ENCODE results near the gene EXPH5. TPM values are rescaled to one million over a fixed set of nuclear protein-coding genes. Genes with fewer than 3 reads are reported as not detected.

Gene EXPH5
- total RNA-seq, 1 experiment from 2014 or later, result 18.3 TPM

- TF ChIP-seq CTCF (IDR thresholded peaks at IDR 0.05 in 2 of 3, conservative IDR thresholded peaks at IDR 0.05 in 1 of 3; ENCODE audit: borderline replicate concordance in 1 of 3, insufficient read depth in 1 of 3, low read depth in 2 of 3, low read length in 2 of 3) (no peak), SP1 (IDR thresholded peaks at IDR 0.05; ENCODE audit: low read depth) (no peak), ZBTB33 (IDR thresholded peaks at IDR 0.05; ENCODE audit: extremely low read depth, insufficient replicate concordance, low read length) (no peak), MAX (IDR thresholded peaks at IDR 0.05) (no peak), SIN3A (IDR thresholded peaks at IDR 0.05; ENCODE audit: low read depth) (no peak), EGR1 (IDR thresholded peaks at IDR 0.05; ENCODE audit: low read depth) (no peak)
Observed at GRCh38 chr11:108543316-108543964, 50.1 kb downstream of the EXPH5 start (continued).

- H3K27me3 ChIP-seq (ENCODE audit: insufficient read depth, low read length), result no peaks in the 10 kb centered on the region
- H3K36me3 ChIP-seq (ENCODE audit: control insufficient read depth in 1 of 2, insufficient read depth in 2 of 2, low read length in 2 of 2), result peaks cover 0 to 3% of the 10 kb centered on the region in 2 experiments; a peak in 2 of 4 replicates
- no peaks in the 10 kb centered on the region for H3K4me1 ChIP-seq (ENCODE audit: control insufficient read depth in 1 of 2, insufficient read depth in 2 of 2, low read length in 2 of 2)
- no peak overlapping the region for H3K9ac ChIP-seq (ENCODE audit: low read length)
- ChIA-PET CTCF (no interaction called here), POLR2A (no interaction called here), RAD21 (ENCODE audit: low non-redundant PET in 1 of 2, low total read pairs in 2 of 2, uncharacterized antibody in 2 of 2, unreplicated experiment in 2 of 2) (interaction anchor here in 1 of 2 experiments (0.6 kb wide), 1 partner anchor 12 kb away, joined by 4 read pairs; no protein-coding TSS in a partner anchor)
- no peaks in the 10 kb centered on the region for H4K20me1 ChIP-seq (ENCODE audit: insufficient read depth)
- H2AFZ ChIP-seq (ENCODE audit: low read depth, low read length, poor library complexity, severe bottlenecking), result no peak overlapping the region
- H3K79me2 ChIP-seq (ENCODE audit: insufficient read depth, low read length), result no peaks in the 10 kb centered on the region
- no TSS peak for BruUV-seq (replicated peaks)
- H3K4me3 ChIP-seq (replicated peaks in 1 of 2; ENCODE audit: low read depth in 1 of 2, low read length in 2 of 2), result no peak overlapping the region
- DNase-seq (ENCODE audit: low read depth, low spot score), result no peak
- intact Hi-C loops (cut with micrococcal nuclease), result no loop called here
- no peak overlapping the region for H3K27ac ChIP-seq (ENCODE audit: low read depth, low read length)
- H3K9me3 ChIP-seq (ENCODE audit: control insufficient read depth in 1 of 2, insufficient read depth in 1 of 2, low read depth in 1 of 2, low read length in 2 of 2), result no peaks in the 10 kb centered on the region
- H3K9me2 ChIP-seq (ENCODE audit: insufficient read depth), result no peaks in the 10 kb centered on the region
- no peak overlapping the region for H3K4me2 ChIP-seq (ENCODE audit: low read length)
- no peak for ATAC-seq
- no peak for TF ChIP-seq SRF (IDR thresholded peaks at IDR 0.05; ENCODE audit: low read depth)
- no peak for TF ChIP-seq JUND (IDR thresholded peaks at IDR 0.05)
- TF ChIP-seq EZH2phosphoT487 (IDR thresholded peaks at IDR 0.05; ENCODE audit: borderline replicate concordance), result no peak
- TF ChIP-seq SP1 (IDR thresholded peaks at IDR 0.05; ENCODE audit: low read depth), result no peak
- no peak for TF ChIP-seq ELF1 (IDR thresholded peaks at IDR 0.05; ENCODE audit: borderline replicate concordance, low read depth)
- no peak for TF ChIP-seq YY1 (IDR thresholded peaks at IDR 0.05; ENCODE audit: extremely low read depth, insufficient replicate concordance, low read depth, low read length)
- TF ChIP-seq ZNF274 (IDR thresholded peaks at IDR 0.05; ENCODE audit: low read depth, low read length), result no peak
- no peak for TF ChIP-seq ATF3 (IDR thresholded peaks at IDR 0.05)
- TF ChIP-seq REST (IDR thresholded peaks at IDR 0.05; ENCODE audit: low read depth), result no peak
- no peak for TF ChIP-seq CEBPB (IDR thresholded peaks at IDR 0.05; ENCODE audit: low read depth)
Observed at GRCh38 chr11:108541531-108541930, 52.0 kb downstream of the EXPH5 start.

All from HCT116 (cell line).